Activated naive CD4-positive, alpha-beta T cell treated with anti-CD3 and anti-CD28 coated beads, Interleukin-2, amount 50 U/mL, for 24 hours (primary cell): Measurements from ENCODE around the gene FBXO28.
A peak's percentile ranks its signal among the peaks of the same experiment; 100 is the strongest.

Experiments
- H3K27ac Mint-ChIP-seq: one replicate; pipeline ENCODE4 v1.8.0; 2021; ENCODE audit warnings: mild to moderate bottlenecking, mixed read lengths
- H3K27me3 Mint-ChIP-seq: one replicate; pipeline ENCODE4 v1.8.0; 2021; ENCODE audit warnings: mixed read lengths
- H3K36me3 Mint-ChIP-seq: one replicate; pipeline ENCODE4 v1.8.0; 2021; ENCODE audit warnings: mixed read lengths
- H3K4me1 Mint-ChIP-seq: one replicate; pipeline ENCODE4 v1.8.0; 2021; ENCODE audit warnings: mixed read lengths
- H3K4me3 Mint-ChIP-seq: one replicate; pipeline ENCODE4 v1.8.0; 2021; ENCODE audit warnings: mild to moderate bottlenecking, mixed read lengths
- H3K9me3 Mint-ChIP-seq: one replicate; pipeline ENCODE4 v1.8.0; 2021; ENCODE audit warnings: mixed read lengths

FBXO28 gene

DNA sequence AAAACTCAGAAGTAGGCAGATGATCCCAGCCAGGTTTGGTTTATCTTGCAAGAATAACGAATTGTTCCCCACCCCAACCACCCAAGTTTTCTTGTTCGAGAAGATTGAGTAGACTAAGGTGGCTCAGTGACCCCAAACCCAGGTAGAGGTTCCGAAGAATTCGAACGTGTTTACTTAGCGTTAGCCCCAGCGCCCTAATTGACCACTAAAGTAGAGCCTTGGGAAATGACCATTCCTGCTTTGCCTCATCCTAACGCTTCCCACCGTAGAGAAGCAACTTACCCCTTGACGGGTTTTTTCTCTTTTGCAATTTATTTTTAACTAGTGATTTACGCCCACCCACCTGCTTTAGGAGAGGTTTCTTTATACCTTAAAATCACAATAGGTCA, 870 bp downstream of the FBXO28 start:
- H3K4me3 Mint-ChIP-seq = peak overlapping the region; percentile 87
- no peaks in the 10 kb centered on the region for H3K27me3 Mint-ChIP-seq
- peak overlapping the region; percentile 90 for H3K27ac Mint-ChIP-seq
- no peaks in the 10 kb centered on the region for H3K9me3 Mint-ChIP-seq
- H3K36me3 Mint-ChIP-seq = peaks cover 2% of the 10 kb centered on the region
- peaks cover 31% of the 10 kb centered on the region for H3K4me1 Mint-ChIP-seq

DNA sequence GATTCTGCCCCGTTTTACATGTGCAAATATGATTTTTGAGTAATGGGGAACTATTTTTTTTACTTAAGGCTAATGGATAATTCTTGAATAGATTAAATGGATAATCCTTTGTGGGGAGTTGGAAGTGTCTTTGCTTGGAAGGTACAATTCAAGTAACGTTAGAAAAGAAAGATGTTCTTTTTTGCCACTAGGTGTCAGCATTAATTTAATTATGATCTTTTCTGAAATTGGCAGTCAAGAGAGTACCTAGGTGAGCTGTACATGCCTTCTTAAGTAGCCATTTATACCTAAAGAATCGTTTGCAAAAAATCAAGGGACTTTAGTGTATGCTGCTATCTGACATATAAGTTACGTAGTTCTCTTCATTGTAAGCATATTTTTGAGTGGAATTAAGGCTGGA, 2.2 kb downstream of the FBXO28 start:
- Mint-ChIP-seq H3K27me3 (no peaks in the 10 kb centered on the region), H3K9me3 (no peaks in the 10 kb centered on the region), H3K4me1 (peaks cover 36% of the 10 kb centered on the region), H3K27ac (peak overlapping the region; percentile 8), H3K36me3 (peaks cover 2% of the 10 kb centered on the region), H3K4me3 (peak overlapping the region; percentile 67)

DNA sequence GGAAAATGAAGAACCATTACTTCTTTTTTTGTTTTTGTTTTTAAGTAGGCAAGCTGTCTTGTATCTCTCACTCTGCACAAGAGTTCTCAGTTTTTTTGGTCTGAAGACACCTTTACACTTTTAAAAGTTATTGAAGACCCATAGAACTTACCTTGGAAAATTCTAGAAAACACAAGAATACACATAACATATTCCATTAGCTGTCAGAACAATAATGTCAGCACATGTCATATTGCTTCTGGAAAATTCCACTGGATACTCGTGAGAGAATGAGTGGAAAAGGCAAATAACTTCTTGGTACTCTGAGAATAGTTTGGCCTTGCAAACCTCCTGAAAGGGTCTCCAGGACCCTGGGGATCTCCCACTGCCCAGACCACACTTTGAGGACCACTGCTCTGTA, 4.8 kb downstream of the FBXO28 start:
- H3K27me3 Mint-ChIP-seq = no peaks in the 10 kb centered on the region
- H3K9me3 Mint-ChIP-seq = no peaks in the 10 kb centered on the region
- no peak overlapping the region for H3K4me3 Mint-ChIP-seq
- H3K27ac Mint-ChIP-seq = no peak overlapping the region
- H3K36me3 Mint-ChIP-seq = peaks cover 2% of the 10 kb centered on the region
- peaks cover 42% of the 10 kb centered on the region for H3K4me1 Mint-ChIP-seq

DNA sequence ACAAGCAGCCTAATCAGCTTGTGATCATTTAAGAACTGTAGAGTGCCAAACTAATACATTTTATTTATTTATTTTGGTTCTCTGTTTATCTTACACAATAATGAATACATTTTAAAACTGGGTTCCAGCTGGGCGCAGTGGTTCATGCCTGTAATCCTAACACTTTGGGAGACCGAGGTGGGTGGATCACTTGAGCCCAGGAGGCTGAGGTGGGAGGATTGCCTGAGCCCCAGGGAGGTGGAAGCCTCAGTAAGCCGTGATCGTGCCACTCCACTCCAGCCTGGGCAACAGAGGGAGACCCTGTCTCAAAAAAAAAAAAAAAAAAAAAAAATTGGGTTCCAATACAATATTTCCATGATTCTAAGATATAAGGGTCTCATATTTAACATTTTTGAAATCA, 9.2 kb downstream of the FBXO28 start:
- Mint-ChIP-seq H3K36me3 (peaks cover 6% of the 10 kb centered on the region), H3K27me3 (no peaks in the 10 kb centered on the region), H3K9me3 (no peaks in the 10 kb centered on the region), H3K4me1 (peaks cover 45% of the 10 kb centered on the region), H3K27ac (no peak overlapping the region), H3K4me3 (no peak overlapping the region)

DNA sequence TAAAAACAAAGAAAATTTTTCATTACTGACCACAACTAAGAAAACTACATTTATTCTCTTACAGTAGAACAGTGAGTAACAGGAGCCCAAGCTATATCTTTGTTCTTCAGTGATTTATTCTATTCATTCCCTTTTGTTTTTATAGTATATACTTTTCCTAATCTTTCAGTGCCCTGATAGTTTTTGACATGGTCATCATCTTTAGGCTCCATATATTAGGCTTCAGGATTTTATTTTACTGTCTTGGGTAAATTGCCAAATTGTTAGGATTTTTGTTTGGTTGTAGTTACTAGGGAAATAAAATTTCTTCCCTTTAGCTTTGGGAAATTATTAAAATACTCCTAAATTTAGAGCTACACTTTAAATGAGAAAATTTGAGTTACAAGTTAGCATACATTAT, 10.3 kb downstream of the FBXO28 start:
- Mint-ChIP-seq H3K36me3 (peaks cover 6% of the 10 kb centered on the region), H3K4me3 (no peak overlapping the region), H3K27ac (no peak overlapping the region), H3K9me3 (no peaks in the 10 kb centered on the region), H3K27me3 (no peaks in the 10 kb centered on the region), H3K4me1 (peaks cover 44% of the 10 kb centered on the region)

DNA sequence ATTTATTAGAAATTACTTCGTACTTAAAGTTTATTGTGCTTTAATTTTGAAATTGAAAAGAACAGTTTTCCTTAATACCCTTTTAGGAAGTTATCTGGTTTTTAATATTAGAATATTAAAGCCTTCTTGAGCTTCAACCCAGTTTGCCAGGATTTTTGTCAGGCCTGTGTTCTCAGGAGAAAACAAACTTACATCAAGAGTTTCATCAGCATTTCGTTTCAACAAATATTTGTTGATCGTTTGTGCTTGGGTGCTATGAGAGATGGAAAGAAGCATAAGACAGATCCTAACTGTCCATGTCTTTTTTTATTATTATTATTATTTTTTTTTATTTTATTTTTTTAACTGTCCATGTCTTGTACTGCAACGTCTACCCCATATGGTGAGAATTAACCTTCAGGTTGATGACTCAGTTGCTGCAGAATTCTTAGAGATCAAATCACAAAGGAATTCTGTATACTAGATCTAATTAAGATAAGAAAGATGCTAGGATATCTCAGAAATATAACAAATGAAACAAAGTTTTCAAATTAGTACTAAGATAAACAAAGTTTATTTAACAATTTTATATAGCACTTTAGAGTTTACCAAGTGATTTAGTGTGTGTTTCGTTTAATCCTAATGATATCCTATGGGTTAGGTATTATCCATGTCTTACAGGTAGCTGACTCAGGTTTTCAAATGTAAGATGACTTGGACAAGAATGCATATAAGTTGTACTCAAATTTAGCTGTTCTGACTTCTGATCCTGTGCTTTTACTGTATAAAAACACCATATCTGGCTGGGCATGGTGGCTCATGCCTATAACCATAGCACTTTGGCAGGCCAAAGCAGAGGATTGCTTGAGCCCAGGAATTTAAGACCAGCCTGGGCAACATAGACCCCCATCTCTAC, 14.3 kb downstream of the FBXO28 start:
- no peaks in the 10 kb centered on the region for H3K9me3 Mint-ChIP-seq
- H3K4me3 Mint-ChIP-seq = no peak overlapping the region
- peaks cover 23% of the 10 kb centered on the region for H3K4me1 Mint-ChIP-seq
- no peaks in the 10 kb centered on the region for H3K27me3 Mint-ChIP-seq
- peaks cover 18% of the 10 kb centered on the region for H3K36me3 Mint-ChIP-seq
- H3K27ac Mint-ChIP-seq = no peak overlapping the region

DNA sequence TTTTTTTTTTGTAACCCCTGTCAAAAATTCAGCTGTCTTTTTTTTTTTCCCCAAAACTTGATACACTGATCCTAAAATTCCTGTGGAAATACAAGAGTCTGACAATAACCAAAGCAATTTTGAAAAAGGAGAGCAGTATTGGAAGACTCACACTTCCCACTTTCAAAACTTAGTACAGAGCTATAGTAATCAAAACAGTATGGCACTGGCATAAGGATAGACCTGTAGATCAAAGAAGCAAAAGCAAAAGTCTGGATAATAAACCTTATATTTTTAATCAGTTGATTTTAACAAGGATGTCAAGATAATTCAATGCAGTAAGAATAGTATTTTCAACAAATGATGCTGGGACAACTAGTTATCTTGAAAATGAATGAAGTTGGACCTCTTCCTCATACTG, 17.3 kb downstream of the FBXO28 start:
- Mint-ChIP-seq H3K36me3 (peaks cover 17% of the 10 kb centered on the region), H3K4me3 (no peak overlapping the region), H3K27ac (no peak overlapping the region), H3K4me1 (peaks cover 5% of the 10 kb centered on the region), H3K9me3 (no peaks in the 10 kb centered on the region), H3K27me3 (no peaks in the 10 kb centered on the region)

DNA sequence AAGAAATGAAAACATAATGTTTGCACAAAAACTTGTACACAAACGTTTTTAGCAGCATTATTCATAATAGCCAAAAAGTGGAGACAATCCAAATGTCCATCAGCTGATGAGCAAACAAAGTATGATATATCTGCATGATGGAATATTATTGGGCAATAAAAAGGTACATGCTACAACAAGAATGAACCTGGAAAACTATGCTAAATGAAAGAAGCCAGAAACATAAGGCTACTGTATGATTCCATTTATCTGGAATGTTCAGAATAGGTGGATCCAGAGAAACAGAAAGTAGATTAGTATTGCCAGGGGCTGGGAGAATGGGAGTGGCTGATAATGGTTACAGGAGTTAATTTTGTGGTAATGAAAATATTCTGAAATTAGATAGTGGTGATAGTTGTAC, 19.0 kb downstream of the FBXO28 start:
- peaks cover 16% of the 10 kb centered on the region for H3K36me3 Mint-ChIP-seq
- H3K27ac Mint-ChIP-seq = no peak overlapping the region
- no peaks in the 10 kb centered on the region for H3K27me3 Mint-ChIP-seq
- H3K4me1 Mint-ChIP-seq = no peaks in the 10 kb centered on the region
- no peaks in the 10 kb centered on the region for H3K9me3 Mint-ChIP-seq
- no peak overlapping the region for H3K4me3 Mint-ChIP-seq

DNA sequence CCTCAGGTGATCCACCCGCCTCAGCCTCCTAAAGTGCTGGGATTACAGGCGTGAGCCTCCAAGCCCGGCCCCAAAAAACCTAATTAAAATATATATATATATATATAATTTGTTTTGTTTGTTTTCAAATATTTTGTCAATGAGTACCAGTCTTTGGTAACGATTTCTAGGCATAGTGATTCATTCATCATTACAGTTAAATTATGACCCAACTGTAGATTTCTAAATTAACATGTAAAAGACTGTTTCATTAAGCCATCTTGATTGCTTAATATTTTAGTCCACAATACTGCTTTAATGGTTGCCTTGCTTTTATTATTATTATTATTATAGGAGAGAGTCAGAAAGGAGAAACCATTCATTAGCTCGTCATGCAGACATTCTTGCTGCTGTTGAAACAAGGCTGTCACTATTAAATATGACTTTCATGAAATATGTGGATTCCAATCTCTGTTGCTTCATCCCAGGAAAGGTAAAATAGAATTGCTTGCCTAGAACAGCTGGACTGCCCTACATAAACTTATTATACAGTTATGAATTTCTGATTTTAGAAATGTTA, 19.9 kb downstream of the FBXO28 start:
- Mint-ChIP-seq H3K27ac (no peak overlapping the region), H3K4me1 (no peaks in the 10 kb centered on the region), H3K4me3 (no peak overlapping the region), H3K36me3 (peaks cover 17% of the 10 kb centered on the region), H3K27me3 (no peaks in the 10 kb centered on the region), H3K9me3 (no peaks in the 10 kb centered on the region)

DNA sequence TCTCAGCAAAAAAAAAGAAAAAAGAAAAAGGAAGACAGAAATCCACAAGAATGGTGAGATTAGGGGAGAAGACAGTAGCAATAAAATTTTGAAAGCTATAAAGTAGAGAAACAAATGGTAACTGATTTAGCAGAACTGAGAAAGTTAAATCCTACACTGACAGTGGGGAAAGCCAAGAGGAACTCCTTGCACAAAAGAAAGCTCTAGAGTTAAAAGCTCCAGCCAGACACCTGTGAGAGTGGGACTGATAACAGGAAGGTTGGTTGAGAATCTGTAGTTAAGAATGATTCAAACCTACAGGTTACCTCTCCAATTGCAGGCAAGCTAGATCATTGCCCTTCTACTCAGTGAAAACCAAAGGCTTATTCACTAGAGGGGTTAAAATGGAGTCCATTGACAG, 23.6 kb downstream of the FBXO28 start:
- Mint-ChIP-seq H3K27ac (peak overlapping the region; percentile 41), H3K36me3 (peaks cover 3% of the 10 kb centered on the region), H3K27me3 (no peaks in the 10 kb centered on the region), H3K4me3 (no peak overlapping the region), H3K4me1 (no peaks in the 10 kb centered on the region), H3K9me3 (no peaks in the 10 kb centered on the region)

DNA sequence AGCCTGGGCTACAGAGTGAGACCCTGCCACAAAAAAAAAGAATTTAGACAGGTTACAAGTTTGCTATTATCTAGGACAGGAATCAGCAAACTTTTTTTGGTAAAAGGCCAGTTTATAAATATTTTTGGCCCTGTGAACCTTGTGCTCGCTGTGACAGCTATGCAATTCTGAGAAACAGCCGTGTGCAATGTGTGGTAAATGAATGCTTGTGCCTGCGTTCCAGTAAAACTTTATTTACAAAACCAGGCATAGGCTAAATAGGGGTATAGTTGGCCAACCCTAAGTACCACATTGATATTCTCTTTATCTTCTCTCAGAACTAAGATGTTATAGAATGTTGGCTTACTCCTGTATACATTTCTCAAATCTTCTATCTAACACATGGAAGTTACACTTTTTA, 24.3 kb downstream of the FBXO28 start:
- Mint-ChIP-seq H3K4me3 (no peak overlapping the region), H3K9me3 (no peaks in the 10 kb centered on the region), H3K27ac (no peak overlapping the region), H3K4me1 (no peaks in the 10 kb centered on the region), H3K36me3 (peaks cover 3% of the 10 kb centered on the region), H3K27me3 (no peaks in the 10 kb centered on the region)

DNA sequence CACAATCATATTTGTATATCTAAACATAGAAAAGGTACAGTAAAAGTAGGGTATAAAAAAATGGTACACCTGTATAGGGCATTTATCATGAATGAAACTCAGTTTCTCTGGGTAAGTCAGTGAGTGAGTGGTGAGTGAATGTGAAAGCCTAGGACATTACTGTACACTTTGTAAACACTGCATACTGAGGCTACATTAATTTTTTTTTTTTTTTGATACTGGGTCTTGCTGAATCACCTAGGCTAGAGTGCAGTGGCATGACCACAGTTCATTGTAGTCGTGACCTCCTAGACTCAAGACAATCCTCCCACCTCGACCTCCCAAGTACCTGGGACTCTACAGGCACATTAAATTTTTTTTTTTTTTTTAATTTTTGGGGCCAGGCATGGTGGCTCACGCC, 27.8 kb downstream of the FBXO28 start:
- H3K27ac Mint-ChIP-seq = no peak overlapping the region
- peaks cover 3% of the 10 kb centered on the region for H3K36me3 Mint-ChIP-seq
- no peaks in the 10 kb centered on the region for H3K4me1 Mint-ChIP-seq
- H3K27me3 Mint-ChIP-seq = no peaks in the 10 kb centered on the region
- no peaks in the 10 kb centered on the region for H3K9me3 Mint-ChIP-seq
- no peak overlapping the region for H3K4me3 Mint-ChIP-seq

DNA sequence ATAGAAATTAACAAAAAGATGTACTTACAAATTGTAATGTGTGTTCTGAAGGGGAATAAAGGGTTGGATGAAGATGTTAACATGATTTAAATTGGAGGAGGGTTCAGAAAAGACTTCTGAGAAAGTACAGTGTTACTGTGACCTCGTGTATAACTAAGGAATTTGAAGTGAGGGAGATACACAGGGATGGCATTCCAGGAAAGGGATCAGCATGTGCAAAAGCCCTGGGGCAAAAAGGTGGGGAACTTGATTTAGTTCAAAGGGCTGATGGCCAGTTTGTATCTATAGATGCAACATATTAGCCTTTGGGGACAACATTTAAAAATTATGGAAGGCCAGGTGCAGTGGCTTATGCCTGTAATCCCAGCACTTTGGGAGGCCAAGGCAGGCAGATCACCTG, 35.8 kb downstream of the FBXO28 start:
- H3K4me3 Mint-ChIP-seq = no peak overlapping the region
- H3K27me3 Mint-ChIP-seq = no peaks in the 10 kb centered on the region
- peaks cover 14% of the 10 kb centered on the region for H3K4me1 Mint-ChIP-seq
- no peak overlapping the region for H3K27ac Mint-ChIP-seq
- H3K9me3 Mint-ChIP-seq = no peaks in the 10 kb centered on the region
- H3K36me3 Mint-ChIP-seq = peaks cover 6% of the 10 kb centered on the region

DNA sequence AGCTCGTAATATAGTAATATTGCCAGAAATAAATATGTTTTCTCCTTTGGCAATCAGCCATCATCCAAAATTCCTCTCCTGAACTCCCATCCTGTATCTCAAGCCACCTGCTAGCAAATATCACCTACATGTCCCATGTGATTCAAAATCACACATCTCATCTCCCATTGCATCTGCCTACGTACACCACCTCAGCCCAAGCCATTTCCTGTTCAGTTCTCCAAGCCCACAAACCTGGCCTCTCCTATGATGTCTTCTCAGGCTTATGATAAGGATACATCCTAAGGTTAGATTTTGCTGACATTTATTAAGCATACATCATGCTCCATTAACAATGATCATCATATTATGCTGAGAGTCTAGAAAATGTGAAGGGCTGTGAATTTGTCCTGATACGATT, 37.2 kb downstream of the FBXO28 start:
- H3K27ac Mint-ChIP-seq = peak overlapping the region; percentile 6
- no peaks in the 10 kb centered on the region for H3K27me3 Mint-ChIP-seq
- H3K4me3 Mint-ChIP-seq = no peak overlapping the region
- H3K36me3 Mint-ChIP-seq = peaks cover 8% of the 10 kb centered on the region
- H3K9me3 Mint-ChIP-seq = no peaks in the 10 kb centered on the region
- peaks cover 14% of the 10 kb centered on the region for H3K4me1 Mint-ChIP-seq

DNA sequence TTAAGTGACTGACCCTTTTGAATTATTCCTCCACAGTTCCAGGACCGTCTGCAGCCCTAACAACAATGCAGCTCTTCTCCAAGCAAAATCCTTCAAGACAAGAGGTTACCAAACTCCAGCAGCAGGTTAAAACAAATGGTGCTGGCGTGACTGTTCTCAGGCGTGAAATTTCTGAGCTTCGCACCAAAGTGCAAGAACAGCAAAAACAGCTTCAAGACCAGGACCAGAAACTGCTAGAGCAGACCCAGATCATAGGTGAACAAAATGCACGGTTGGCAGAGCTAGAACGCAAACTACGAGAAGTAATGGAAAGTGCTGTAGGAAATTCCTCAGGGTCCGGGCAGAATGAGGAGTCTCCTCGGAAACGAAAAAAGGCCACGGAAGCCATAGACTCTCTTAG, 43.4 kb downstream of the FBXO28 start:
- peaks cover 4% of the 10 kb centered on the region for H3K36me3 Mint-ChIP-seq
- H3K27ac Mint-ChIP-seq = no peak overlapping the region
- H3K27me3 Mint-ChIP-seq = no peaks in the 10 kb centered on the region
- H3K4me1 Mint-ChIP-seq = no peaks in the 10 kb centered on the region
- H3K9me3 Mint-ChIP-seq = no peaks in the 10 kb centered on the region
- H3K4me3 Mint-ChIP-seq = no peak overlapping the region

DNA sequence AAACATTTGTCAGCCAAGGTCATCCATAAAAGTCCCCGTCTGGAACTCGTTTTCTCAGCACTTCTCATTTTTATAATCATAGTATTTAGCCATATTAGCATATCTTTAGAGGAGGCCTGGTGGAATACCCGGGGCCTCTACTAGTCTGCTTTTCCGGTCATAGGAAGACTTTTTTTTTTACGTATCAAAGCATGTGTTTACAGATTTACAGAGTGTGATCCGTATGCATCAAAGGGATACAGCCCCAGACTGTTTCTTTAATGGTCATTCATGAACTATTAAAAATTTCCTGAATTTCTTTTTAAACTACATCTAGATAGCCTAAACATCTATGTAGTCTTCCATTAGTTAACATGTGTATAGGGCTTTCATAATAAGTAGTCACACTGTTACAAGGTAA, 45.6 kb downstream of the FBXO28 start:
- no peak overlapping the region for H3K27ac Mint-ChIP-seq
- no peak overlapping the region for H3K4me3 Mint-ChIP-seq
- no peaks in the 10 kb centered on the region for H3K27me3 Mint-ChIP-seq
- peaks cover under 1% of the 10 kb centered on the region for H3K4me1 Mint-ChIP-seq
- H3K9me3 Mint-ChIP-seq = no peaks in the 10 kb centered on the region
- peaks cover 4% of the 10 kb centered on the region for H3K36me3 Mint-ChIP-seq
